HG02852 (cell line): ENCODE data around the gene SCAMP2.

Experiments
- ATAC-seq: cut with Tn5 transposase; IDR thresholded peaks from one replicate; pipeline ENCODE4 v1.9.1; 2021; ENCODE audit warnings: mild to moderate bottlenecking, moderate library complexity; ENCODE audit not compliant: unreplicated experiment

Gene SCAMP2

DNA sequence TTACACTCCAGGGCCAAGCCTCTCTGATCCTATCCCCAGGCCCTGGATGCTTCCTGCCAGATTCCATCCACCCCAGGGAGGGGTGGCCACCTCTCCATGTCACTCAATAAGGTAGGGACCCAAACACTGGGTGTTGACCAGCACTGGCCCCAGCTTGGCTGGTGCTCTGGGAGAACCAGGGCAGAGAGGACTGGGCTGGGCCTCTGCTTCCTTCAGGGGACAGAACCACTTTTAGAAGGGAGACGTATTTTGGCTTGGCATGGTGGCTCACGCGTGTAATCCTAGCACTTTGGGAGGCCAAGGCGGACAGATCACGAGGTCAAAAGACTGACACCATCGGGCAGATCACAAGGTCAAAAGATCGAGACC, 51.4 kb downstream of the SCAMP2 start:
- no peak for ATAC-seq

DNA sequence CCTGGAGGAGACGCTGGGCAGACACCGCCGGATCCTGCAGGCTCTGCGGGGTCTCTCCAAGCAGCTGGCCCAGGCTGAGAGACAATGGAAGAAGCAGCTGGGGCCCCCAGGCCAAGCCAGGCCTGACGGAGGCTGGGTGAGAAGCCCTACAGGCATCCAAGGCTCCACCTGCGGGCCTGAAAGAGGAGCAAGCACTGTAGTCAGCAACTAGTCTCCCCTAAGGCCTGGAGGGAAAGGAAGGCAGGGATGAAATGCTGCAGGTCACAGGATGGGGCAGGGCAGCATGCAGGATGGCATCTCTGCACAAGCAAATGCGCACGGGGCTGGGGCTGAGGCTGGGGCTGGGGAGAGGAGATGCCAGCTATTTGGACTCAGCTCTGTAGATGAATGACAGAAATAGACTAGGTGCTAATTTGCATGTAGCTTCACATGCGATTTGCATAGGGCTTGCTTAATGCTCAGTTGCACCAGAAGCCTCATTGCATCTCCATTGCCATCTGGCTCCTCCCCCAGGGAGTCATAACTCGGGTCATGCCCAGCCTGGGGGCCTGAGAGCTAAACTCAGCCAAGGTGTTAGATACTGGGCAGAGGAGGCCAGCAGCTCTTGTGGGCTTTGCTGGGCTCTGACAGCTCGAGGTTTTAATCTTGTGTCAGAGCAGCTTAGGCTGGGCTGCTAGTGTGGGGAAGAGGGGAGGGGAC, 51.9 kb downstream of the SCAMP2 start:
- ATAC-seq = no peak

DNA sequence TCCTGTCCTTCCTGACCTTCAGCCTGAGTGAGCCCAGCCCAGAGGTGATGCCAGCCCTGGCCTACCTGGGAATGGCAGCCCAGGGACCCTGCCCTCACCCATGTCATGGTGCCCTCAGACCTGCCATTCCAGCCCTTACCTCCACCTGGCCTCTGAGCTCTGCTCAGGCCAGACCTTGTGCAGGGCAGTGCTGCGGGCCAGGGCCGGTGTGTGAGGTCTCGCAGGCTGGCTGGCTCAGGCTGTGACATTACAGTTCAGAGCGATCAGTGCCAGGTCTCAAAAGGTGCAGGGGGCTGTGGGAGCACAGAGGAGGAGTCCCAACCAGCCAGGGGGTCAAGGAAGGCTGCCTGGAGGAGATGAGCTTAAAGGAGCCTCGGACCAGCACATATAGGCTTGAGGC, 53.1 kb downstream of the SCAMP2 start:
- no peak for ATAC-seq

DNA sequence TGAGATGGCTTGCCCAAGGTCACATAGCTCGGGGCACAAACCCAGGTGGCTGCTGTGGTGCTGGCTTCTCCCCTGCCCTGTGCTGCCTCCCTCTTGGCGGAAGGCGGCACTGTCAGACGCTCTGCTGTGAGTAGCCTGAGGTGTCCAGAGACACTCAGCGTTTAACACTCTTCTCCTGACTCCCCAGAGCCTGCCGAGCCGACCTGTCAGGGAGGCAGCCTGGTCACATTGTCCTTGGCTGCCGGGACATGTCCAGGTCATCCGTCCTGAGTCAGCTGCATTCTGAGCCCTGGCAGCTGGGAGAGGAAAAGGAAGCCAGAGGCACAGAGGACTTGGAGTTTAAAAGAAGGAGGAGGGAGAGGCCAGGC, 55.8 kb downstream of the SCAMP2 start:
- no peak for ATAC-seq

DNA sequence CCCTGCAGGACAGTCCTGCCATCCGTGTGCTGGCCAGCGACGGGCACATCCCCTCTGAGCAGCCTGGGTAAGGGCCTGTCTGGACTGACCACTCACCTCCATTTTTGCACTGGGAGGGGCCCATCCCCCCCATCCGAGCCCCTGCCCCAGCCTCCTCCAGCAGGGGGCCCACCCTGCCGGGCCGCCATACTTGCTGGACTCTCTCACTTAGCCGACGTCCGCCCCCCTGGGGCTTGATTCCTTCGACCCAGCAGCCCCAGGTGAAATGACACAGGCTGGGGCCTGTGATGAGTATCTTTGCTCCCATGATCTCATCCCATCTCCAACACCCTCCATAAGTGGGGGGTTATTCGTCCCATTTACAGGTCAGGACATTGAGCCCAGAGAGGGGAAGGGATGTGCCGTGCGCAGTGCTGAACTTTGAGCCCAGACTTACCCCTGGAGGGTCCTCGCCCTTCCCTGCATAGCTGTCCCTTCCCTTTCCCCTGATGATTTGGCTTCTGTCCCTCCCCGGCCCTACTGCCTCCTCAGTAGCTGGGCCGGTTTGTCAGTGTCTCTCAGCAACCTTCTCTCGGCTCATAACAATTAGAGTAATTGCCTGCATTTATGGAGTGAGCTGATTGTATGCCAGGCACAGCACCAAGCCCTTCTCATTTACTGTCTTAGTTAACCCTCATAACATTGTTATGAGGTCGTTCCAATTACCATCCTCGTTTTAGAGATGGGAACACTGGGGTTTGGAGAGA, 56.4 kb downstream of the SCAMP2 start:
- no peak for ATAC-seq

DNA sequence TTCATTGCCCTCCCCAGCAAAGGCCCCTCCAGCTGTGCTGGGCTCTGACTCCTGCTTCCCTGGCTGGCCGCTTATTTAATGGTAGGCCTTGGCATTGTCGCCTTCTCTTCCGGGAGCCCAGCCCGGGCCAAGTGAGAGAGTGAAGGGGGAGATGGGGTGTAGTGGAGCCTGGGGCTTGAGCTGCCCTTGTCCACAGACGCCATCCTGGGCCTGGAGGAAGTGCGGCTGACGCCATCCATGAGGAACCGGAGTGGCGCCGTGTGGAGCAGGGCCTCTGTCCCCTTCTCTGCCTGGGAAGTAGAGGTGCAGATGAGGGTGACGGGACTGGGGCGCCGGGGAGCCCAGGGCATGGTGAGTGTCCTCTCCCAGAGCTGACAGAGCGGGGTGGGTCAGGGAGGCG, 57.2 kb downstream of the SCAMP2 start:
- ATAC-seq = no peak

DNA sequence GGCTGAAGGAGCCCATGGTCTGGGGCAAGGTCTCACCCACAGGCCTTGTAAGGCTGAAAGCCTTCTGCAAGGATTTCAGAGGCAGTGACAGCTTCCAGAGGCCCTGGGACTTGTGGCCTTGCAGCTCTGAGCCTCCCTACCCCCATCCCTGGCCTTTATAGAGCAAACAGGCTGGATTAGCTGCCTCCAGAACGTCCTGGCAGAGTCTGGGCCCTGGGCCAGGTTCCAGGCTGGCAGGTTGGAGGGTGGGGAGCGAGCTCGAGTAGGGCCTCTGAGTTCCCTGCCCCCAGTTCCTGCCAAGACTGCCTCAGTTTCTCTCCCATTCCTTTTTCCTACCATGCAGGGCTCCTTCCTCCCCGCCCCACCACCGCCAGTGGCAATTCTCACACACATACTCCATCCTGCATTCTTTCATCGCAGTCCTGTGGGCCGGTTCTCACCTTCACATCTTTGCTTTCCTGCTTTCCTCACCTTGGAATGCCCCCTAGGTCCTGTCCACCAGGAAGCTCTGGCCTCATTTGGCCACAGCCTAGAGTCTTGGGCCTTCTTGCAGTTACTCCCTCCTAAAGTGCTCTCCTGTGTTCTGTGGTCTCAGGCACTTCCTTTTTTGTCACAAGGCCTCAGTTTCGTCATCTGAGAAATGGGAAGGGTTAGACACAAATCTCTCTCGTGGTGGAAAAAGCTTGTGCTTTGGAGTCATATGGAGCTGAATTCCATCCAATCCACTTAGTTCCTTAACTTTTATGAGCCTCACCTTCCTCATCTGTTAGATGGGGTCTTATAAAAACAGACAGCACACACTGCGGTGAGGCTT, 57.8 kb downstream of the SCAMP2 start:
- no peak for ATAC-seq

DNA sequence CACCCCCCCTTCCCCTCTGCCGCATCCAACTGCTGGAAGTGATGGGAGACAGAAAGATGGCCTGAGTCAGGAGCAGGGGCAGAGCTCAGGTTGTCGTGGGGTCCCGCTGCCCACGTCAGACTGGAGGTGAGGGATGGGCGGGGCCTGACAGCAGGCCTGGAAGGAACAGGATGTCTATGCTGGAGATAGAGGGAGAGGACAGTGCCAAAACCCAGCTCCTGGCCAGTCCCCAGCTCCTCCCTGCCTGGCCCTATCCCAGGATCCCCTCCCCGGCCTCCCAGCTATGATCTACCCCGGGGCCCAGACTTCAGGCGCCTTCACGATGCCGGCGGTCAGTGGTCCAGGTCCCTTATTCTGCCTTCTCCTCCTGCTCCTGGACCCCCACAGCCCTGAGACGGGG, 60.6 kb downstream of the SCAMP2 start, which contains the start of gene LMAN1L:
TSS of gene LMAN1L (plus strand) at position 303 of the 400 bp plus-strand sequence. CDS start at position 323, 20 bp downstream.
- ATAC-seq = no peak

DNA sequence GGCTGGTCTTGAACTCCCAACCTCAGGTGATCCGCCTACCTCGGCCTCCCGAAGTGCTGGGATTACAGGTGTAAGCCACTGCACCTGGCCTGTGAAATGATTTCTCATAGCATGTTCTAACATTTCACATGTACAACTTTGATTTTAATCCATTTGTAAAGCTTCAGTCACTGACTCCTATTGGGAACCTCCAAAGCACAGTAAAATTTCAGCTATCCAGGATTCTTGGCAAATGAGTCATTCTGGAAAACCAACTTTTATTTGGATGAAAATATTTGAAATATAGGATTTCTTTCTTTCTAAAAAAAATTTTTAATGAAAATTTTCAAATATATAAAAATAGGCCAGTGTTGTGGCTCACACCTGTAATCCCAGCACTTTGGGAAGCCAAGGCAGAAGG, 63.2 kb downstream of the SCAMP2 start:
- no peak for ATAC-seq

DNA sequence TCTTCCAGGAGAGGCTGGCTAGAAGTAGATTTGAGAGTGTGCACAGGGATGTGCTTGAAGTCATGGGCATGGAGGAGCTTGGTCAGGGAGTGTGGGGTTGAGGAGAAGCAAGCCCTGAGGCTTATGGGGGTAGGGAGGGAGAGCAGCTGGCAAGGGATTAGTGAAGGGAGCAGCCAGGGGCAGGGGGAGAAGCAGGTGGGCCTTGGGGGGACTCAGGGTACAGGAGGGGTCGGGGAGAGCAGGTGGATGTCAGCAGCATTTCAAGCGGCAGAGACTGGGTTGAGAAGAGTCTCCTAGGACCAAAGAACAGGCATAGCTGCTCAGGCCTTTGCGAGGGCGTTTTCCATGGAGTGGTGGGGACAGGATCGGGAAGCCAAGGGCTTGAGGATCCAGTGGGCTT, 63.9 kb downstream of the SCAMP2 start:
- no peak for ATAC-seq

DNA sequence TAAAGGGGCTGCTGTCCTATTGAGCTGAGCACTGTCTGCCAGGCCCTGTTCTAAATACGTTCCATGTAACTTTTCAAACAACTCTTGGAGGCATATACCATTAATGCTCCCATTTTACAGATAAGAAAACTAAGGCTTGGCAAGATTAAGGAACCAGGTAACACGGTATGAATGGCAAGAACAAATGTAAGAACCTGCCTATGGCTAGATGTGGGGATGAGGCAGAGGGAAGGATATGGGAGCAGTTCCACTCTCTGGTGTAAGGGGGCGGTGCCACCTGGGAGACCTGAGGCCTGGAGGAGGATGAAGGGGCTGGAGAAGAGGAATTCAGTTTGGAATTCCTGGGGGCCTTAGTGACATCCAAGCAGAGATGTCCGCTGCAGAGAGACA, 64.3 kb downstream of the SCAMP2 start:
- no peak for ATAC-seq

DNA sequence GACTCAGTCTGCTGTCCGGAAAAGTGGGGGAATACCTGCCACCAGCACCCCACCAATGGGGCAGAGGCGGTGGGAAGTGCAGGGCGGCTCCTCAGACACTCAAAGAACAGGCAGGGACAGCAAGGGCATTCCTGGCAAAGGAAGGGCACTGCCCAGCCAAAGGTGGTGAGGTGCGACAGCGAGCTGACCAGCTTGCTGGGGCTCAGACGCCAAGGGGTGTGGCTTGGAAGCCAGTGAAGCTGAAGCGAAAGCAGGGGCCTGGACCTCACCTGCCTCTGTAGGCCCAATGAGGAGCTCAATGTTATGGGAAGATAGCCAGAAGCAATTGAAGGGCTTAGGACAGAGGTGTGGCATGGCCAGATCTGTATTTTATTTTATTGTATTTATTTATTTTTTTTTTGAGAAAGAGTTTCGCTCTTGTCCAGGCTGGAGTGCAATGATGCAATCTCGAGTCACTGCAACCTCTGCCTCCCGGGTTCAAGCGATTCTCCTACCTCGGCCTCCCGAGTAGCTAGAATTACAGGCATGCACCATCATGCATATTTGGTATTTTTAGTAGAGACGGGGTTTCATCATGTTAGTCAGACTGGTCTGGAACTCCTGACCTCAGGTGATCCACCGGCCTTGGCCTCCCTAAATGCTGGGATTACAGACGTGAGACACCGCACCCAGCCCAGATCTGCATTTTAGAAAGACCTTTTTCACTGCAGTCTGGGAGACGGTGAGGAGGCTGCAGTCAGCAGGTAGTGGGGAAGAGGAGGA, 64.9 kb downstream of the SCAMP2 start:
- no peak for ATAC-seq

DNA sequence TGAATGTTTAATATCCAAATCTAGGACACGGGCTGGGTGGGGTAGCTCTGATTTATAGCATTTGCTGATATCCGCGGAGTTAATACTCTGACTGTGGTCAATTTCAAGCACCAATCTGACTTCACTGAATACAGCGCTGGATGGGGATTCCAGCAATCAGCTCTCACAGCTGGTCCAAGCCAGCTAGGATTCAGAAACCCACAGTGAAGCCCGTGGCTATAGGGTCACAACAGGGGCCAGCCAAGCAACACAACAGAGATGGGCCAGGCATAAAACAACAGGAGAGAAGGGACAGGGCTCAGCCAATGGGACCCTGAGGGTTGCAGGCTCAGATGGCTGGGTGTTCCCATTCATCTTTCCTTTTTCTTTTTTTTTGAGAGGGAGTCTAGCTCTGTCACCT, 65.9 kb downstream of the SCAMP2 start:
- ATAC-seq = no peak

DNA sequence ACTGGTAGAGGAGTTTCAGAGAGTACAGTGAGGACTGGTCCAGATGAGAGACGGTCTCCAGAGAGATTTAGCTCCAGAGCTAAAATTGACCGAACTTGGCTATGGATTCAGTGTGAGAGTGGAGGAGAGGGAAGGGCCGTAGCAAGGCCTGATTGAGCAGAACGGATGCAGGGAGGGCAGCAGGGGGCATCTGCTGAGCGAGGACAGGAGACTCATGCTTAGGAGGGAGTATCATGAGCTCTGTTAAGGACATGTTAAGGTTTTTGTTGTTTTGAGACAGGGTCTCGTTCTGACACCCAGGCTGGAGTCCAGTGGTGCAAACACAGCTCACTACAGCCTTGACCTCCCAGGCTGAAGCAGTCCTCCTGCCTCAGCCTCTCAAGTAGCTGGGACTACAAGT, 68.2 kb downstream of the SCAMP2 start:
- no peak for ATAC-seq

DNA sequence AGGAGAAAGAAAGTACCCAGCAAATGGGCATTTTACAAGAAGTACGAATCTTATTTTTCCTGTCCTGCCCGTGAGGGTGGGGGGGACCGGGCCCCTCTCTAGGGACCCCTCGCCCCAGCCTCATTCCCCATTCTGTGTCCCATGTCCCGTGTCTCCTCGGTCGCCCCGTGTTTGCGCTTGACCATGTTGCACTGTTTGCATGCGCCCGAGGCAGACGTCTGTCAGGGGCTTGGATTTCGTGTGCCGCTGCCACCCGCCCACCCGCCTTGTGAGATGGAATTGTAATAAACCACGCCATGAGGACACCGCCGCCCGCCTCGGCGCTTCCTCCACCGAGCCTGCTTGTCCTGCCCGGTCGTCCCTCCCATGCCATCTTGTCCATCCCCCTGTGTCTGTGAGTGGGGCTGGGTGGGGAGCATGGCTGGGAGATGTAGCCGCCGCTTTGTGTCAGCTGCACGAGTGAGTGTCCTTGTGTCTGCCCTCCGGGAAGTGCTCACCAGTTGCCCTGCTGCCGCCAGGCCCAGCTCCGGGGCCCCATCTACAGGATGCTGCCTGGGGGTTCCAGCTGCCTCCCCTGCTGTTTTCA, 70.2 kb downstream of the SCAMP2 start:
- no peak for ATAC-seq

DNA sequence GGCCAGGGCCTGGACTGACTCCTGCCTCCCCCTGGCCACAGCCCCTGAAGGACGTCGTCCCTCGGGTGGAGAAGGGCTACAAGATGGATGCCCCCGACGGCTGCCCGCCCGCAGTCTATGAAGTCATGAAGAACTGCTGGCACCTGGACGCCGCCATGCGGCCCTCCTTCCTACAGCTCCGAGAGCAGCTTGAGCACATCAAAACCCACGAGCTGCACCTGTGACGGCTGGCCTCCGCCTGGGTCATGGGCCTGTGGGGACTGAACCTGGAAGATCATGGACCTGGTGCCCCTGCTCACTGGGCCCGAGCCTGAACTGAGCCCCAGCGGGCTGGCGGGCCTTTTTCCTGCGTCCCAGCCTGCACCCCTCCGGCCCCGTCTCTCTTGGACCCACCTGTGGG, 70.9 kb downstream of the SCAMP2 start:
- ATAC-seq = no peak

DNA sequence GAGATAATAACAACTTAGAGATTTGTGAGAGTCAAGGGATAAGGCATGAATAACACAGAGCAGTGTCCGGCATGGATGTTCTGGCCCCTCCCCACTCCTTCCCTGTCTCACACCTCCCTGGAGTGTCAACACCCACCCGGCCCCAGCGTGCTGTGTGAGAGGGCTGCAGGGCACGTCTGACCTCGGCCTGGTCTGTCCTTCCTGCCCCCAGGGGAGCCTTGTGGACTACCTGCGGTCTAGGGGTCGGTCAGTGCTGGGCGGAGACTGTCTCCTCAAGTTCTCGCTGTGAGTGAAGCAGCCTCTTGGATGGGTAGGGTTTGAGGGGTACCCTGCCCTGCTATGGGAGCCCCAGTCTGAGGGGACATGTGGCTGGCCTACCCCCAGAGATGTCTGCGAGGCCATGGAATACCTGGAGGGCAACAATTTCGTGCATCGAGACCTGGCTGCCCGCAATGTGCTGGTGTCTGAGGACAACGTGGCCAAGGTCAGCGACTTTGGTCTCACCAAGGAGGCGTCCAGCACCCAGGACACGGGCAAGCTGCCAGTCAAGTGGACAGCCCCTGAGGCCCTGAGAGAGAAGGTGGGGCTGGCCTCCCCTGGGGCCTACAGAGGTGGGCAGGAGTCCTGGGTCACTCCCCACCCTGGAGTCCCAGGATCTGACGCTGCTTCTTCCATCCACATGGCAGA, 71.7 kb downstream of the SCAMP2 start:
- no peak for ATAC-seq

DNA sequence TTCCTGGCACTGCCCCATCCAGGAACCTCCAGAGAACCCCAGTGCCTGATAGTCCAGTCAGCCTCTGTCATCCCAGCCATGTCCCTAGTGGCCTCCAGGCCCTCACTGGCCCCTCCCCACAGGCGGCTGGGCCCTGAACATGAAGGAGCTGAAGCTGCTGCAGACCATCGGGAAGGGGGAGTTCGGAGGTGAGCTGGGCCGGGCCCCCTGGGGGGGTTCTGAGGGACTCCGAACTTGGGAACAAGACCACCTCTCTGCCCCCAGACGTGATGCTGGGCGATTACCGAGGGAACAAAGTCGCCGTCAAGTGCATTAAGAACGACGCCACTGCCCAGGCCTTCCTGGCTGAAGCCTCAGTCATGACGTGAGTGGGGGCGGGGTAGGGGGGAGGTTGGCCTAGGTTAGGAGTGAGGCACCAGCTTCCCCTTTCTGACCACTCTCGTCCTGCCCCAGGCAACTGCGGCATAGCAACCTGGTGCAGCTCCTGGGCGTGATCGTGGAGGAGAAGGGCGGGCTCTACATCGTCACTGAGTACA, 72.5 kb downstream of the SCAMP2 start:
- no peak for ATAC-seq

DNA sequence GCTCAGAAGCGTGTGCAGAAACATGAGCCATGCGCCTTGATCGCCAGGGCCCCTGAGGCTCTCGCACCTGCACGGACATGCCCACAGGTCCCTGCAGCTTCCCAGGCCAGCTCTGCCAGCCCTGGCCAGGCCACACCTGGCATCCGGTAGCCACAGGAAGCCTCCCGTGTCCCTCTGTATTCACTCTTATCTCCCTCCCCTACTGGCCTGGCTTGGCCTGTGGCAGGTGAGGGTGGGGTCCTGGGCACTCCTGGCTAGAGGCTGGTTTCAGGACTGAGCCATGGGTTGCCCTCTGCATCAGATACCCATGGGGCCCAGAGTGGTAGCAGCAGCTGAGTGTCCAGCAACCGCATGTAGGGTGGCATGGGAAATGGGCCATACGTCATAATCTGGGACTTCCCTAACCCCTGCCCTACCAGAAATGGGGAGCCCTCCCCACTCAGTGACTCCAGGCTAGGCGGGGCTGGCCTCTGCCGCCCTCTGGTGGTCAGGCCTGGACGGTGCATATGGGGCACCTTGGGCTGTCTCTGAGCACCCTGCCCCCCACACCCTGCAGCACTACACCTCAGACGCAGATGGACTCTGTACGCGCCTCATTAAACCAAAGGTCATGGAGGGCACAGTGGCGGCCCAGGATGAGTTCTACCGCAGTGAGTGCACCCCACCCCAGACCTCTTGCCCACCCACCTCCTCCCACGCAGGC, 73.2 kb downstream of the SCAMP2 start:
- peak; percentile 69 for ATAC-seq
